Hematopoietic multipotent progenitor cell treated with erythropoietin and hydrocortisone succinate and interleukin-3 and kit ligand, for 8 days (in vitro differentiated cells): ENCODE measurements around the gene LHX3.
"Not testable (repeated sequence)": the region's sequence is repeated elsewhere in the genome, so short reads cannot be mapped to it uniquely, and the experiment has no call there.

Source experiments
- DNase-seq: peaks from one replicate; pipeline ENCODE4 v3.0.0-alpha.2; 2015

The LHX3 gene

DNA sequence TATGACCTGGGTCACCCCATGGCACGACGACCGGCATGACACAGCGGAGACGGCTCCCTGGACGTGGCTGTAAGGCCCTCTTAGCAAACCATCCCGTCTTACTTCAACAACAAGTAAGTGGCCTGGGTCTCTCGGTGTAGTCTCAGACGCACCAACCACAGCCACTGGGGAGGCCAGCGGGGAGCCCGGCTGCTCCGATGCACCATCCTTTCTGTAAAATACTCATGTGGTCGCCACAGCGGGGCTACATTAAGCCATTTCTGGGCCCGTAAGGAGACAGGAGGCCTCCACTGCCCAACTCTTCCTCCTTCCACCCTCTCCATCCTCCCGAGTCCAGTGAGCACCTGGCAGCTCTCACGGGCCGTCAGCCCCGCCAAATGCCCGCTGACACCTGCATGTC, 36.0 kb upstream of the LHX3 start:
- DNase-seq: no peak

GRCh38 chr9:136239983-136240330, 35.0 kb upstream of the LHX3 start:
- peak; percentile 51 for DNase-seq

GRCh38 chr9:136239135-136239982, 34.4 kb upstream of the LHX3 start:
- no peak for DNase-seq

DNA sequence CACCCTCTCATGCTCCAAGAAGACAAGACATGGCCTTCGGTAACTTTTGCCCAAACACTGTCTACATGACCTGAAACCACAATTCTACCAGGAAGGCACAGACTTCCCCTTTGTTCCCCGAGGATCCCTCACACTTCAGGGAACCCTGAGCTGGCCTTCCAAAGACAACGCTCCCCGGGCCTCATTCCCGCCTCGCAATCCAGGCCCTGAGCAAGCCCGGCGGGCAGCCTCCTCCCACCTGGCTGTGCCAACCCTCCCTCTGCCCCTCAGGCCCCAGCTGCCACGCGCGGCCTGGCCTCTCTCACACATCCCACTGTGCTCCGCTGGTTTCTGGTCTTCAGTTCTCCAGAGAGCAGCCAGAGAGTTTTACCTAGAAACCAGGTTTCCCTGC, 33.4 kb upstream of the LHX3 start:
- DNase-seq: no peak

GRCh38 chr9:136237486-136238341, 32.8 kb upstream of the LHX3 start:
- peak; percentile 98 for DNase-seq

DNA sequence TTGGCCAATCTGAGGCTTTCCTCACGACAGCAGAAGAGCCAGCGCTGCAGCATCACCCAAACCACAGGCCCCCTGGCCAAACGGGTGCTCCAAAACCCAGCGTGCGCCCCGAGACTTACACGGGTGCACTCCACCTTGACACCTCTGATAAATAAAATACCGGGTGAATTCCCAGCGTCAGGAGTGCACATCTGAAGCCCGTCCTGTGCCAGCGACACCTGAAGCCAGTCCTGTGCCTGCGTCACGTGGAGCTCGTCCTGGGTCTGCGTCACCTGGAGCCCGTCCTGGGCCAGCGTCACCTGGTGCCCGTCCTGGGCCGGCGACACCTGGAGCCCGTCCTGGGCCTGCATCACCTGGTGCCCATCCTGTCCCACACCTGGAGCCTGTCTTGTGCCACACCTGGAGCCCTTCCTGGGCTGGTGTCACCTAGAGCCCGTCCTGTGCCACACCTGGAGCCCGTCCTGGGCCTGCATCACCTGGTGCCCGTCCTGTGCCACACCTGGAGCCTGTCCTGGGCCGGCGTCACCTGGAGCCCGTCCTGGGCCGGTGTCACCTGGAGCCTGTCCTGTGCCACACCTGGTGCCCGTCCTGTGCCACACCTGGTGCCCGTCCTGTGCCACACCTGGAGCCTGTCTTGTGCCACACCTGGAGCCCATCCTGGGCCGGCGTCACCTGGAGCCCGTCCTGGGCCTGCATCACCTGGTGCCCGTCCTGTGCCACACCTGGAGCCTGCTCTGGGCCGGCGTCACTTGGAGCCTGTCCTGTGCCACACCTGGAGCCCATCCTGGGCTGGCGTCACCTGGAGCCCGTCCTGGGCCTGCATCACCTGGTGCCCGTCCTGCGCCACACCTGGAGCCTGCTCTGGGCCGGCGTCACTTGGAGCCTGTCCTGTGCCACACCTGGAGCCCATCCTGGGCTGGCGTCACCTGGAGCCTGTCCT, 31.8 kb upstream of the LHX3 start:
- DNase-seq: not testable (repeated sequence)

GRCh38 chr9:136235709-136236455, 31.0 kb upstream of the LHX3 start:
- no peak for DNase-seq

- no peak for DNase-seq
These were observed 30.2 kb upstream of the LHX3 start for GRCh38 chr9:136235171-136235570.

DNA sequence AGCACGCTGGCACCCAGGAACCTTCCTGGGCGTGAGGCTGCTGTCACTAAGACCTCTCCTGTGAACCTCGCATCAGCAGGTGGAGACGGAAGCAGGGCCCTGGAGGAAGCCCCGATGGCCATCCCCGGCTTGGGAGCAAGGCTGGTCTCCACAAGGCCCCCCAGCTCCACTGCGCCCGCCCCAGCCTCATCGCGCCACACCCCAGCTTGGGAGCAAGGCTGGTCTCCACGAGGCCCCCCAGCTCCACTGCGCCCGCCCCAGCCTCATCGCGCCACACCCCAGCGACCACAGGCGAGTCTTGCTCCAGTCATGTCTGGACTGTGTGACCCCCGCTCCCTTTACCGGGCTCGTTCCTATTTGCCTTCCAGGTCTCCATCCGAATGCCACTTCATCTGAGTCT, 29.7 kb upstream of the LHX3 start:
- no peak for DNase-seq

DNA sequence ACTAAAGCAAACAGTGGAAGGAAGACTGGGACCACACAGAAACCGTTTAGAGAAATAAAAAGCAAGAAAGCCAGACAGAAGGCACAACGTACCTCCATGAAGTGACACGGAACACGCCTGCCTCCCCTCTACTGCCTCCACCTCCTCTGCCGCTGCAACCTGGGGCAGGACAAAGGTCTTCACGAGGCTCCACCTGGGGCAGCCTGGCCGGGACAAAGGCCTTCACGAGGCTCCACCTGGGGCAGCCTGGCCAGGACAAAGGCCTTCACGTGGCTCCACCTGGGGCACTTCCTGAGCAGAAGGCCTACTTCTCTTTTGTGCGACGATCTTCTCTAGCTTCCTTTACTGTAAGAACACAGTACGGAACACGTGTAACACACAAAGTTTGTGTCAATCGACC, 28.9 kb upstream of the LHX3 start:
- no peak for DNase-seq

DNA sequence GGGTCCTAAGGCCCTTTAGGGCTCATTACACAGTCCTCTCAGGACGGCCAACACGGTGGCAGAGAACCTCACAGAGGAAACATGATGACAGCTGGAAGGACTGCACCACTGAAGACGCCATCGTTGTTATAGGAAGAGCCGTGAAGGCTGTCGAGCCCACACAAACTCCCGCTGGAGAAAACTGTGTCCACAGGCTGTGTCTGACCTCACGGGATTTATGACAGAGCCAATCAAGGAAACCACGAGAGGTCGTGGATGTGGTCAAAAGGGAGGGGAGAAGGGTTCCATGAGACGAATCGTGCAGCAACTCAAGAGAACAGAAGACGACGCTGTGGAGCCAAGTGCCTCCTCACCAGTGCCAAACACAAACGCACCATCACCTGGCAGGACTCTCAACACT, 28.5 kb upstream of the LHX3 start:
- no peak for DNase-seq

DNA sequence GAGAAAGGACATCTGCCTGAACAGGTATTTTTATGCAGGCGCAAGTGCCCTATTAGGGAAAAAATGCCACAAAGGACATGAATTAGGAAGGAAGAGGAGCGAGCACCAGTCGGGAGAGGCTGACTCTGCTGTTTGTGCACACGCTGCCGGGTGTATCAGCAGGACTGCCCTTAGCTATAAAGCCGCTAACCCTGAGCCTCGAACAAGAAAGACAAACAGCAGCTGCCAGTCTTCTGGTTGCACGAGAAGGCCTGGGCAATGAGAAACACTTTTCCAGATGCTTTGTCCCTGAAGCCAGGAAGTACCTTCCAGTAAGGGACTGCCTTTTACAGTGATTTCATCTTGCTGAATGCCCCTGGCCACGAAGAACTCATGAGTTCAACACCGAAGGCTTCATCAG, 28.0 kb upstream of the LHX3 start:
- peak; percentile 40 for DNase-seq

GRCh38 chr9:136231478-136232297, 26.8 kb upstream of the LHX3 start:
- peak; percentile 82 for DNase-seq

DNA sequence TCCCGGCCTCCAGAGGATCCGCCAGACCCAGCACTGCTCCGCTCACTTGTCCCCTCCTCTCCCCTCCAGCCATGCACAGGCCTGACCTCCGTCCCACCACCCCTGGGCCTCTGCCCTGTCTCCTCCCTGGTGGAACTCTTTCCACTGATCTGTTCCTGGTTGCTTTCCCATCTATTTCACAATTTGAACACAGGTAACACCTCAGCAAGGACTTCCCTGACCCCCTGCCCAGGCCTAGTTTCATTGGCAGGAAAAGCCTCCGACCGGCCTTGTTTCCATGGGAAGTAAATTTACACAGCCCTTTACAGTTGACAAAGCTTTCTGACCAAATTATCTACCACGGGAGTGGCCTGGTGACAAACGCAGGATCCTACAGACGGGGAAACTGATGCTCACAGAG, 25.8 kb upstream of the LHX3 start:
- no peak for DNase-seq

GRCh38 chr9:136230365-136230764, 25.4 kb upstream of the LHX3 start:
- DNase-seq: peak; percentile 78

GRCh38 chr9:136229096-136230065, 24.5 kb upstream of the LHX3 start:
- no peak for DNase-seq

DNA sequence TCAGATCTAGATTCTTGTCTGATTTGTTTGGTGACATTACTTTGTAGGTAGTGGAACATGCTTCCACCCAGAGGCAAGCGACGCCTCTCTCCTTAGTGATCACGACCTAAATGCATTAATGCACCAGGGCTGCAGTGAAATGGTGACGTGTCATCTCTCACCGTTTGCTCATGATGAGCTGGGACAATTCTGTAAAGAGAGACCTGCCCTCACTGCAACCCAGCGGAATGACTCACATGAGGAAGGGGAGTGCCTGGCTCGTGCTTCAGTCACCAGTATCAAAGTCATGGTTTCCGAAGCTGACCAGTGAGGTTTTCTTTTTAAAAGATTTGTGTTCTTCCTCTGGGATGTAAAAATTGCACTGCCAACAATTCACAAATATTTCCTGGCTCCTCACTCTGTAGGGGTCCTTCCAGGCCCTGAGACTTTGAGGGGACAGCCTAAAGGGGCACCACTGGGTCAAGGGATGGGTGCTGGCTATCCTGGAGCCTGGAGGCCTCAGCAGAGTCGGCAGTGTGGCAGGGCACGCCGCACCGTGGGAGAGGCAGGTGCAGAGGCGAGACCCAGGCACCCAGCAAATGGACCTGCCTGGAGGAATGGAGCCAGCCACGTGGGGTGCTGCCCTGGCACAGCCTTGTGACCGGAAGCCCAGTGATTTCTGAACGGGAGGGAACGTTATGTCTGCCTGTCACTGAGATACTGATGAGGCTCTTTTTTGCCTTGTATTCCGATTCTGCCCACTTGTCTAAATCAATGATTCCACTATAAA, 23.4 kb upstream of the LHX3 start:
- no peak for DNase-seq

- no peak for DNase-seq
These were observed 21.9 kb upstream of the LHX3 start for GRCh38 chr9:136226680-136227407.
